Transverse colon (tissue), 3 donors: ENCODE measurements around the gene CHD8.

Source experiments
- POLR2A ChIP-seq: fragments of 450-650 bp; IDR thresholded peaks from one replicate; pipeline ENCODE4 v1.6.1; 2016; ENCODE audit warnings: antibody characterized with exemption, mild to moderate bottlenecking, moderate library complexity
- TF ChIP-seq, protein P1 (sequence below), 5 experiments: fragments of 200-600 bp in 3 of 5; fragments of 450-650 bp in 2 of 5; sonication (generic) in 3 of 5; IDR thresholded peaks; 1 replicate in 2 of 5; 2 replicates in 3 of 5; pipeline ENCODE4 v1.5.1; 2016 to 2017; ENCODE audit warnings: antibody characterized with exemption in 5 of 5, inconsistent platforms in 3 of 5, mild to moderate bottlenecking in 2 of 5, moderate library complexity in 1 of 5

DNA sequence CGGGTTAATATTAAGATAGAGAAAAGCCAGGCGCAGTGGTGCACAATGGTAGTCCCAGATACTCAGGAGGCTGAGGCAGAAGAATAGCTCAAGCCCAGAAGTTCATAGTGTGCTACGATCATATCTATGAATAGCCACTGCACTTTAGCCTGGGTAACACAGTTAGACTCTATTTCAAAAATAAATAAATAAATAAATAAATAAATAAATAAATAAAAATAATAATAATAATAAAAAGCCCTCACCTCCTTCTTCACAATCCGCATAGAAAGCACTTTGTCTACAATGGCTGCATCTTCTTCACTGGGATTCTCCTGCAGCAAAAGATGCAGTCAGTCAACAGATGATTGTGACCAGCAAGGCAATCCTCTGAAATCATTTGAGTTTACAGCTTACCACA is 40.6 kb downstream of the CHD8 start:
- no peak for TF ChIP-seq POLR2A
- TF ChIP-seq, protein P1, sequence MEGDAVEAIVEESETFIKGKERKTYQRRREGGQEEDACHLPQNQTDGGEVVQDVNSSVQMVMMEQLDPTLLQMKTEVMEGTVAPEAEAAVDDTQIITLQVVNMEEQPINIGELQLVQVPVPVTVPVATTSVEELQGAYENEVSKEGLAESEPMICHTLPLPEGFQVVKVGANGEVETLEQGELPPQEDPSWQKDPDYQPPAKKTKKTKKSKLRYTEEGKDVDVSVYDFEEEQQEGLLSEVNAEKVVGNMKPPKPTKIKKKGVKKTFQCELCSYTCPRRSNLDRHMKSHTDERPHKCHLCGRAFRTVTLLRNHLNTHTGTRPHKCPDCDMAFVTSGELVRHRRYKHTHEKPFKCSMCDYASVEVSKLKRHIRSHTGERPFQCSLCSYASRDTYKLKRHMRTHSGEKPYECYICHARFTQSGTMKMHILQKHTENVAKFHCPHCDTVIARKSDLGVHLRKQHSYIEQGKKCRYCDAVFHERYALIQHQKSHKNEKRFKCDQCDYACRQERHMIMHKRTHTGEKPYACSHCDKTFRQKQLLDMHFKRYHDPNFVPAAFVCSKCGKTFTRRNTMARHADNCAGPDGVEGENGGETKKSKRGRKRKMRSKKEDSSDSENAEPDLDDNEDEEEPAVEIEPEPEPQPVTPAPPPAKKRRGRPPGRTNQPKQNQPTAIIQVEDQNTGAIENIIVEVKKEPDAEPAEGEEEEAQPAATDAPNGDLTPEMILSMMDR (IDR thresholded peaks at IDR 0.05) = no peak
